Fibroblast of skin of right biceps (primary cell): Measurements from ENCODE around the gene CALCR.
"Not testable (repeated sequence)": the region's sequence is repeated elsewhere in the genome, so short reads cannot be mapped to it uniquely, and the experiment has no call there.

Experiments
- DNase-seq: peaks from one replicate; pipeline ENCODE4 v3.0.0-alpha.2; 2013

Gene CALCR

GRCh38 chr7:93574646-93575554, at the start of gene CALCR:
TSS of gene CALCR (minus strand) at chr7:93574724. CDS start at chr7:93486981, 87,743 bp downstream.
- no peak for DNase-seq

GRCh38 chr7:93623816-93624215, 49.3 kb upstream of the CALCR start:
- no peak for DNase-seq

- DNase-seq: peak; percentile 38
Measured at GRCh38 chr7:93622036-93623033, 47.8 kb upstream of the CALCR start.

GRCh38 chr7:93620864-93621263, 46.3 kb upstream of the CALCR start:
- no peak for DNase-seq

- DNase-seq: no peak
Measured at GRCh38 chr7:93620057-93620456, 45.5 kb upstream of the CALCR start.

GRCh38 chr7:93601363-93601762, 26.8 kb upstream of the CALCR start:
- DNase-seq: no peak

- DNase-seq: no peak
Measured at GRCh38 chr7:93594250-93594649, 19.7 kb upstream of the CALCR start.

- no peak for DNase-seq
Measured at GRCh38 chr7:93592588-93593266, 18.2 kb upstream of the CALCR start.

GRCh38 chr7:93591224-93592050, 16.9 kb upstream of the CALCR start:
- not testable (repeated sequence) for DNase-seq

GRCh38 chr7:93586479-93586865, 11.9 kb upstream of the CALCR start:
- DNase-seq: not testable (repeated sequence)

GRCh38 chr7:93585694-93586478, 11.4 kb upstream of the CALCR start:
- not testable (repeated sequence) for DNase-seq

GRCh38 chr7:93579431-93579830, 4.9 kb upstream of the CALCR start:
- no peak for DNase-seq

GRCh38 chr7:93578762-93579161, 4.2 kb upstream of the CALCR start:
- no peak for DNase-seq

GRCh38 chr7:93575555-93576399, 1.3 kb upstream of the CALCR start:
- DNase-seq: no peak

- no peak for DNase-seq
Measured at GRCh38 chr7:93574269-93574645, 267 bp downstream of the CALCR start.

- DNase-seq: no peak
Measured at GRCh38 chr7:93569189-93569588, 5.3 kb downstream of the CALCR start.

- peak; percentile 16 for DNase-seq
Measured at GRCh38 chr7:93566876-93567275, 7.6 kb downstream of the CALCR start.

GRCh38 chr7:93563584-93563983, 10.9 kb downstream of the CALCR start:
- DNase-seq: no peak

GRCh38 chr7:93562936-93563335, 11.6 kb downstream of the CALCR start:
- no peak for DNase-seq

- DNase-seq: no peak
Measured at GRCh38 chr7:93562106-93562505, 12.4 kb downstream of the CALCR start.
